ENCODE data around the gene FAM171A2.
"Not testable (repeated sequence)": the region's sequence is repeated elsewhere in the genome, so short reads cannot be mapped to it uniquely, and the experiment has no call there.

- TF ChIP-seq CTCF (IDR thresholded peaks at IDR 0.05); EZH2 (IDR thresholded peaks at IDR 0.05; ENCODE audit: borderline replicate concordance, insufficient read depth, low read depth, low read length, poor library complexity, severe bottlenecking): not testable (repeated sequence)
These were observed 33.4 kb downstream of the FAM171A2 start for GRCh38 chr17:44330263-44330662.
